LNCaP clone FGC (cell line): ENCODE measurements around the gene XPR1.
A peak's percentile ranks its signal among the peaks of the same experiment; 100 is the strongest.

Experiments
- DNase-seq: peaks from one replicate; pipeline ENCODE4 v3.0.0-alpha.2; 2011; ENCODE audit warnings: low read depth
- H3K4me3 ChIP-seq: 2 replicates; pipeline ENCODE4 v1.5.1; 2011; ENCODE audit warnings: mild to moderate bottlenecking, low read depth, low read length, control low read depth
- TF ChIP-seq, protein P1 (sequence below): IDR thresholded peaks from 2 replicates; pipeline ENCODE4 v1.5.1; 2012; ENCODE audit warnings: mild to moderate bottlenecking; ENCODE audit not compliant: control insufficient read depth, insufficient read depth; ENCODE audit errors: extremely low read depth

XPR1 gene

DNA sequence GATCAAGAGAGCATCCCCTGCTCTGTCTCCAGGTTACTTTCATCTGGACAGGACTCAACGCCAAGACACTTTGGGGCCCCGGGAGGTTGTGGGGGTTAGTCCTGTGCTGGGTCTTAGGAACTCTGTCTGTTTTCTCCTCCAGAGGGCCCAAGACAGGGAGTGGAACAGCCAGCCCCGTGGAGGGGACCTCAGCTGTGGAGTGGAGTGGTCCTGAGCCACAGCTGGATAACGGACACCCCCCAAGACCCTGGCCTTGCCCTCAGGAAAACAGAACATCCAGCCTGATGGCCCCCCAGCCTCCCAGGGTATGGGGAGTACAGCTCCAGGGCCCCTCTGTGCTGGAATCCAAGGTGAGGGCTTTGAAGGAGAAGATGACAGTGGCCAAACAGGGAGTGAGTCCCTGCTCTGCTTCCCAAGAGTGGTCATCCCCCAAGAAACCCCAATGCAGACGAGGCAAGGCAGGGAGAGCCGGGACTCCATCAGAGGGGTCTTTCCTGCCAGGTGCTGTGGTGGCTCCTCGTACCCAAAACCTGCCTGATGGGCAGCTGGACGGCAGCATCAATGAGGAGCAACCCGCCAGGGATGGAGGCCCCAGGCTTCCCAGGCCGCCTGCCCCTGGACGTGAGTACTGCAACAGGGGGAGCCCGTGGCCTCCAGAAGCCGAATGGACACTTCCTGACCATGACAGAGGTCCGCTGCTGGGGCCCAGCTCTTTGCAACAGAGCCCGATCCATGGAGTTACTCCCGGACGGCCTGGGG, 284.4 kb downstream of the XPR1 start:
- DNase-seq = no peak
- TF ChIP-seq, protein P1, sequence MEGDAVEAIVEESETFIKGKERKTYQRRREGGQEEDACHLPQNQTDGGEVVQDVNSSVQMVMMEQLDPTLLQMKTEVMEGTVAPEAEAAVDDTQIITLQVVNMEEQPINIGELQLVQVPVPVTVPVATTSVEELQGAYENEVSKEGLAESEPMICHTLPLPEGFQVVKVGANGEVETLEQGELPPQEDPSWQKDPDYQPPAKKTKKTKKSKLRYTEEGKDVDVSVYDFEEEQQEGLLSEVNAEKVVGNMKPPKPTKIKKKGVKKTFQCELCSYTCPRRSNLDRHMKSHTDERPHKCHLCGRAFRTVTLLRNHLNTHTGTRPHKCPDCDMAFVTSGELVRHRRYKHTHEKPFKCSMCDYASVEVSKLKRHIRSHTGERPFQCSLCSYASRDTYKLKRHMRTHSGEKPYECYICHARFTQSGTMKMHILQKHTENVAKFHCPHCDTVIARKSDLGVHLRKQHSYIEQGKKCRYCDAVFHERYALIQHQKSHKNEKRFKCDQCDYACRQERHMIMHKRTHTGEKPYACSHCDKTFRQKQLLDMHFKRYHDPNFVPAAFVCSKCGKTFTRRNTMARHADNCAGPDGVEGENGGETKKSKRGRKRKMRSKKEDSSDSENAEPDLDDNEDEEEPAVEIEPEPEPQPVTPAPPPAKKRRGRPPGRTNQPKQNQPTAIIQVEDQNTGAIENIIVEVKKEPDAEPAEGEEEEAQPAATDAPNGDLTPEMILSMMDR = no peak
- no peak overlapping the region for H3K4me3 ChIP-seq

- H3K4me3 ChIP-seq = no peak overlapping the region
- DNase-seq = no peak
- TF ChIP-seq, protein P1 = no peak
These were observed 284.9 kb downstream of the XPR1 start for GRCh38 chr1:180916771-180917170.

DNA sequence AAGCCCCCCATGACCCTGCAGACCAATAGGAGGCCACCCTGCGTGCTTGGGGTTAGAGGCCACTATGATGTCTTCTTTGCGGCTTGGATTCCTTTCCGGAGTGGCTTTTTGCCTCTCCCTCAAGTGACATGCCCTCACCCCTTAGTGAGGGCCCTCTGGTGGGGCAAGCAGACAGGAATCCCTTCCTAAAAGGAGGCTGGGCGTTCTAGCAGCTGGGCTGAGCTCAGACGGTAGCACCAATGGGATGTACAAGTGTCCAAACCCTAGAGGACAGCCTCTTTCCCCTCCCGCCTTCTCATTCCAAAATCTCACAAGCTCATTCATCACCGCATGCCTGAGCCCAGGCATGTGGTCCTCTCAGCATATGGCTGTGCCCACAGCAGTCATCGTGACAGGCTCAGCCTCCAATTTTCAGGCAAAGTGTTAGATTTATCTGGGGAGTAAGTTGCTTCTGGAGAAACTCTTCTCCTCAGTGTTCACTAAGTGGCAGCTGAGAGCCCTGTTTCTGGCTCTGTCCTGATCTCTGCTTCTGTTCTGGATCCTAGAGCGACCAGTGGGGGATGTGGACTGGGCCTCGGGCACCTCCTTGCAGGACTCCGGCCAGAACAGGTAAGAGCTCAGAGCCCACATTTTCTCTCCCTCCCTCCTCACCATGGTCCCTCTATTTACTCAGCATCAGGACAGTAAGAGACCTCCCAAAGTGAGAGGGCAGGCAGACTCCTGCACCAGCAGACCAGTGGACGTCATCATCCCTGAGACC, 285.7 kb downstream of the XPR1 start:
- TF ChIP-seq, protein P1 = no peak
- no peak overlapping the region for H3K4me3 ChIP-seq
- DNase-seq = no peak

- TF ChIP-seq, protein P1 = no peak
- DNase-seq = no peak
- H3K4me3 ChIP-seq = no peak overlapping the region
These were observed 286.7 kb downstream of the XPR1 start for GRCh38 chr1:180918519-180918918.

- TF ChIP-seq, protein P1 = no peak
- no peak for DNase-seq
- H3K4me3 ChIP-seq = no peak overlapping the region
These were observed 287.4 kb downstream of the XPR1 start for GRCh38 chr1:180919183-180919700.

- DNase-seq = no peak
- H3K4me3 ChIP-seq = no peak overlapping the region
- TF ChIP-seq, protein P1 = no peak
These were observed 288.4 kb downstream of the XPR1 start for GRCh38 chr1:180920193-180920592.

DNA sequence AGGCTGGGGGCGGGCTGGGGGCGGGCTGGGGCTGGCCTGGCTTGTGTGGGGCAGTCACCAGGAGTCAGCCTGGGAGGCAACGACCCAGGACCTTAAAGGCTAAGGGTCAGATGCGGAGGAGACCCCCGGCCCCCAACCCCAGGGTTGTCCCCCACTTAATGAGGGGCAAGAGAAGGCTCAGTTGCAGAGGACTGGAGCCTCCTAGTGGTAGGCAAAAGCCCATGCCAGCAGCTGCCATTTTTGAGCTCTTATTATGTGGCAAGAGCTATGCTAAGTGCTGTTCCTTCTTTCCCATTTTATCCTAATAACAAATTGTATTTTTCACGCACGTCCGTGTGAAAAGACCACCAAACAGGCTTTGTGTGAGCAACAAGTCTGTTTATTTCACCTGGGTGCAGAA, 288.9 kb downstream of the XPR1 start:
- no peak for DNase-seq
- TF ChIP-seq, protein P1 = peak; percentile 30
- H3K4me3 ChIP-seq = no peak overlapping the region
